Activated naive CD4-positive, alpha-beta T cell treated with anti-CD3 and anti-CD28 coated beads, Interleukin-2, amount 50 U/mL, for 16 hours (primary cell): ENCODE measurements around the gene SMKR1.
A peak's percentile ranks its signal among the peaks of the same experiment; 100 is the strongest.
"Not testable (repeated sequence)": the region's sequence is repeated elsewhere in the genome, so short reads cannot be mapped to it uniquely, and the experiment has no call there.

ENCODE experiments used
- DNase-seq: peaks from one replicate; pipeline ENCODE4 v3.0.0-alpha.2; 2020

SMKR1 gene

DNA sequence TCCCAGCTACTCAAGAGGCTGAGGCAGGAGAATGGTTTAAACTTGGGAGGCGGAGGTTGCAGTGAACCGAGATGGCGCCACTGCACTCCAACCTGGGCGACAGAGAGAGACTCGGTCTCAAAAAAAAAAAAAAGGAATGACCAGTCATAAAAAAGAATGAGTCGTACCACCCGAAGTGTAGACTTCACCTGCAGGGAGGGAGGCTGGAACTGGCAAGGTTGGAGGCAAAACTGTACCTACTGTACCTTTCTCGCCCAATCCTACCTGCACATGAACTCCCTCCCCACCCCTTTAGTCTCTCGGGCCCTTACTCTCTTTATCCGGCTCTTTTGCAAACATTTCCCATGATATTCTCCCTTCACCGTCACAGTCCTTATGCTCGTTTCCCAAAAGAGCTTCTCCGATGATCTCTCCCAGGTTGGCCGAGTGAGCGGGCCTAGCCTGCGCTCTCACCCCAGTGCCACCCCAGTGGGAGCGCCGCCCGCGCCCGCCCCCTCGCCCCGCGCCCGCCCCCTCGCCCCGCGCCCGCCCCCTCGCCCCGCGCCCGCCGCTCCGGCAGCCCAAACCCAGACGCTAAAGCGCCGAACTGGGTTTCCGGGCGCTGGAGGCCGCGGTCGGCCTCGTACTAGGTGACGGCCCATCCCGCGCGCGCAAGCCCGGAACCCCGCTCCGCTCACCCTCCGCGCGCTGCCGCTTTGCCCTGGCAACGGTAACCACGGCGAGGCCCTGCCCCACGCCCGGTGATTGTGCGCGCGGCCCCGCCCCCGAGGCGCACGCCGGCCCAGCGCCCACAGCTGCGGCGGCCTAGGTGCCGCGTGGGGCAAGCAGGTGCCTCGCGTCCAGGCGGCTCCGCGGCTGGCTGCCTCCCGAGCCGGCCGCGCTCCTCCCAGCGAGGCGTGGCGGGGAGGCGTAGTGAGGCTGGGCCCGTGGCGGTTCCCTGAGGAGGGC, at the start of gene SMKR1:
Gene SMKR1 (plus strand): TSS at position 772 of the 948 bp plus-strand sequence. CDS start 294 bp downstream, outside the sequence.
- peak; percentile 93 for DNase-seq

DNA sequence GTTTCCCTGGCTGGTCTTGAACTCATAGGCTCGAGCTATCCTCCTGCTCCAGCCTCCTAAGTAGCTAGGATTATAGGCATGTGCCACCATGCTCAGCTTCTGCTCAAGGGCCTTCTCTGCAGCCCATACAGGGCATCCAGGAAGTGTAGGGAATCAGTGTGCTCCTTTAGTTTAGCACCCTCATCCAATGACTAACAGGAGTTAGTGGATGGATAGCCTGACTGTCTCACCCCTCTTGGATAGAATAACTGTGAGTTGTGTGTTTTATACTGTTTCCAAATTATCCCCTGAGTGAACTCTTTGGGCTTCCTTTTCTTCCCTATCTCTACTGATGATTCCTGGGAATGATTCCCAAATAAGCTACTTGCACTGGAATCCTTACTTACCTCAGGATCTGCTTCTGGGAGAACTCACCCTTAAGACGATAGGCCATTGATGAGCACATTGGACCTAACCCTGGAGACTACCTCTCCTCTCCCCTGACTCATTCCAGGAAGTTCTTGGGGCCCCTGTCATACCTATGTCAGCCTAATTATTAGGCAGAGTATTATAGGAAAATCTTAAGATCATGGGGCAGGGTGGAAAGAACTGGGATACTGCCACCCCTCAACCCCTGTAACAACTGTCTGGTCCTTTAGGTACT, 49.6 kb upstream of the SMKR1 start:
- no peak for DNase-seq

DNA sequence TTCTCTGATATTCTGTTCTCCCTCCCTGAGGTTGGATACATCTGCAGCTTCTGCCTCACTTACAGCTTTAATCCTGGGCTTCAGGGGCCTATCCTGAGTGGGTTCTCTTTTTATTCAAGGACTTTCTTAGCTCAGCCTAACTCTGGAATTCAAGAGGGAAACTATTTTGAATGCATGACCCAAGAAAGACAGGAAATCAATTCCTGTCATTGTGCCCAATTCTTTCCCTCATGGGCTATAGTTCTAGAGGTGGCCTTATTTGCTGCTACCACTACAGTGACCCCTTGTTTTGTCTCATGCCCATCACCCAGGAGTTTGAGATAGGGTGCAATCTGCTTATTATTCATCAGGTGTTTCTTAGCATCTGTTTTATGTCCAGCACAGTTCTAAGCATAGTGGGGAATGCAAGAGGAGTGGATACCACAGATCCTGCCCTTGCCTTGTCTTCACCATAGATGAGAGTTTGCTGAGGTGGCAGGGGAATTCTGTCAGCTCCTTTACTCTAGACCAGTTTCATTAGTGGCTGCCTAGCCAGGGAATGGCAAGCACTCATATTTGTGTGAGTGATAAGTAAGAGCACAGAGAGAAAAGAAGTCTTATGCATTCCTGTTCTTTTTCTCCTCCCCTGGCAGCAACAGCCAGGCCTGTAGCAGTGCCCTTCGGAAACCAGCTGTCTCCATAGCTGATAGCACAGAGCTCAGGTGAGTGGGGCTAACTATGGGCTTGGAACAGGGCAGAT, 48.7 kb upstream of the SMKR1 start:
- DNase-seq: no peak

DNA sequence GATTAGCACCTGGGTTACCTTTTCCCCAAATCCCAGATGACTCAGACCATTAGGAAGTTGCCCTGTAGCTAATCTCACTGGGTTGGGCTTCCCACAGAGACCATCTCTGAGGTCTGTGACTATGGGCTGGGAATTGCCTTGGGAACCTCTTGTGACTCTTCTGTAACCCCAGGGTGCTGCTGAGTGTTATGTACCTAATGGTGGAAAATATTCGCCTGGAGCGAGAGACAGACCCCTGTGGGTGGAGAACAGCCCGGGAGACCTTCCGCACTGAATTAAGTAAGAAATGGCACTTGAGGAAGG, 48.1 kb upstream of the SMKR1 start:
- no peak for DNase-seq

DNA sequence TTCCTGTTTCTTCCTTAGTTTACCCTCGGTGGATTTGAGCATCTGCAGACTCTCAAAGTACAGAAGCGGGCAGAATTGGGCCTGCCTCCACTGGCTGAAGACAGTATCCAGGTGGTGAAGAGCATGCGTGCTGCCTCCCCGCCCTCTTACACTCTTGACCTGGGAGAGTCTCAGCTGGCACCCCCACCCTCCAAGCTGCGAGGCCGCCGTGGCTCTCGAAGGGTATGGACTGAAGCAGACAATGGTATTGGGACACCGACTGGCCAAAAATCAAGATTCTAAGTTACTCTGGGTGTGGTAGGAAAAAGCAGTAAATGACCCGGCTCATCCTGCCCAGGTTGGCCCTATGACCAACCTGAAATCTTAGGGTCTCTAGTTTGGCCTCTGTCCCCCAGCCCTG, 45.9 kb upstream of the SMKR1 start:
- DNase-seq: no peak

DNA sequence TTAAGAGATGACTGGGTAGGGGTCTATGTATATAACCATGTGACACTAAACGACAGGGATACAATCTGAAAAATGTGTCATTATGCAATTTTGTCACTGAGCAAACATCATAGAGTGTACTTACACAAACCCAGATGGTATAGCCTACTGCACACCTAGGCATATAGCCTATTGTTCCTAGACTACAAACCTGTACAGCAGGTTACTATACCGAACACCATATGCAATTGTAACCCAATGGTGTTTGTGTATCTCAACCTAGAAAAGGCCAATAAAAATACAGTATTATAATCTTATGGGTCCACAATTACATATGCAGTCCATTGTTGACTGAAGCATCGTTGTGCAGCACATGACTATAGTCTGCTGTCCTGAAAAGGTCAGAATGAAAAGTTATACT, 45.2 kb upstream of the SMKR1 start:
- DNase-seq: no peak

DNA sequence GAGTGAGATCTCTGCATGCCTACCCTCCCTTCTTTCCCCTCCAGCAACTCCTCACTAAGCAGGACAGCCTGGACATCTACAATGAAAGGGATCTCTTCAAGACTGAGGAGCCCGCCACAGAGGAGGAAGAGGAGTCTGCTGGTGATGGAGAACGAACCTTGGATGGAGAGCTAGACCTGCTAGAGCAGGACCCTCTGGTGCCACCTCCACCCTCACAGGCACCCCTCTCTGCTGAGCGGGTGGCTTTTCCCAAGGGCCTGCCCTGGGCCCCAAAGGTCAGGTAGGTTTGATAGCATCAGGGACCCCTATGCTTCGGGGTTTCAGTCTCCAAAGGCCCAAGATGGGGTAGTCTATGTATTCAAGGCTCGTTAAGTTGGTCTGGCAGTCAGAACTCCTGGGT, 44.2 kb upstream of the SMKR1 start:
- no peak for DNase-seq

DNA sequence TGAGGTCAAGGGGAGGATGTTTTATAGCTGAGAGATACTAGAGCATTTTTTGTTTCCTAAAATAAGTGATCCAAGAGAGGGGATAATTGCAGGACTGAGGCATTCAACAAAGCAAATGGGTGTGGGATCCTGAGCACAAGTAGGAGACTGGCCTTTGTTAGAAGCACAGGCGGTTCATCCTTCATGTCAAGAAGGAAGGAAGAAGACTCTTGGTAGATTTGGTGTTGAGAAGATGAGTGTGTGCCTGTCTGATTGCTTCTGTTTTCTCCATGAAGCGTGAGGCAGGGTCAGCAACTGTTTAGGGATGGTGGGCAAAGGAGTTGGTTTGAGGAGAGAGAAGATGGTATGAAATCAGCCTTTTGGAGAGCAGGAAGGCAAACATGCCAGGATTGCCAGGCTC, 40.5 kb upstream of the SMKR1 start:
- no peak for DNase-seq

DNA sequence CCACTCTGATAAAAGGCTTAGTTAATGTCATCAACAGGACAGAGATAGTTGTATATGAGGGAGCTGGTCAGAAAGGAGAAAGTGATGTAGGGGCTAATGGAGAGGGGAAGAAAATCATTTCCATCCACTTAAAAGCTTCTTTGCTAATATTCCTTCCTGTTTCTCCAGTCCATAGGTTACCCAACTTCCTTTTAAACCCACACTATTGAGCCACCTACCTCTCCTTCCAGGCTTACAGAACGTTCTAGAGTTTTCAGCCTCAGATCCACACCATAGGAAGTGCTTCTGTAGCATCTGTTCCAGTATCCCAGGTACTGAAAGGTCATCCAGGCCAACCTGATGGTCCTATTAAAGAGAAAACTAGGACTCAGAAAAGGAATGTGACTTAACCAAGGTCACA, 39.9 kb upstream of the SMKR1 start:
- DNase-seq: no peak

DNA sequence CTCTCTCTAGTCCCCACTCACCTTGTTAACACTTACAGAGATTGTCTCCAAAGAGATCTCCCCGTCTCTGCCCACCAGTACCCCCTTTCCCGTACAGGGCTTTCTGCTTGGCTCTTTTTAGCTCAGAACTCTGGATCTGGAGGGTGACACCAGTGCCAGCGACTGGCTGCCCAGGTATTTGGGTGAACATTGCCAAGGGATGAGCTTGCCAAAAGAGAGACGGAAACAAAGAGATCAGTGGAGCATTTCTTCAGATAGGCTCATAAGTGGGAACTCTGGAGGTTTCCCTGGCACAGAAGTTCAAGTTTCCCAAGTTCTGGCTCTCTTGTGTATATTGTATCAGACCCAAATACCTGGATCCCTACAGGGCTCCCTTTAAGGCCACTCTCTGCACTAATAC, 38.1 kb upstream of the SMKR1 start:
- DNase-seq: no peak

DNA sequence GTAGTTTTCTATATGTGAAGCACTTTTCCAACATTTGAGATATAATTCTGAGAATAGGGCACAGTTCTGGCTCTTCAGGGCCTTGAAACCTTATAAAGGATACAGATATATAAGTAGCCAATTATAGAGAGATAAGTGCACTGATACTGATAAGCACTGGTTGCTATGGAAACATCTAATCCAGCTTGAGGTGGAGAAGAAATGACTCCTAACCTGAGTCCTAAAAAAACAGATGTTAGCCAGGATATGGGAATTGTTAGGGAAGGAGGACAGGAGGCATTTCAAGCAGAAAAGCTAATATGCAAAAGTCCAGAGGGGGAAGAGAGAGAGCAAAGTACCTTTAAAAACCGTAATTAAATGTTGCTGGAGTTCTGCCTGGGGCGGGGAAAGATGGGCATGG, 37.3 kb upstream of the SMKR1 start:
- no peak for DNase-seq

DNA sequence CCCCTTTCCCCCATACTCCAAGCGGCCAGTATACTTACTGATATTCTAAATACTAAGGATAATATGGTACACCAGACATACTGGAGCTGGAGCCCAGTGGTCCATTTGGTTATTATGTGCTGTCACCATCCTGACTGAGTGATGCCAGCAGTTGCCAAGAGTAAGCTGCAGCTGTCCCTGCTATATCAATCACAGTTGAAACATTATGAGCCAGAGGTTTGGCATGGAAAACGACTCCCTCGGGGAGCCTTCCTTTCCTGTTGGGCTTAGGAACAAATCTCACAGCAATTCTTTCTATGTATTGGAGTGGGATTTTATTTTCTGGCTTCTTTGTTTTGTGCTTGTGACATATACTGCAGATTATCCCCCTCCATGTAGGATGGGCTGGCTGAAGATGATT, 35.5 kb upstream of the SMKR1 start:
- DNase-seq: no peak

DNA sequence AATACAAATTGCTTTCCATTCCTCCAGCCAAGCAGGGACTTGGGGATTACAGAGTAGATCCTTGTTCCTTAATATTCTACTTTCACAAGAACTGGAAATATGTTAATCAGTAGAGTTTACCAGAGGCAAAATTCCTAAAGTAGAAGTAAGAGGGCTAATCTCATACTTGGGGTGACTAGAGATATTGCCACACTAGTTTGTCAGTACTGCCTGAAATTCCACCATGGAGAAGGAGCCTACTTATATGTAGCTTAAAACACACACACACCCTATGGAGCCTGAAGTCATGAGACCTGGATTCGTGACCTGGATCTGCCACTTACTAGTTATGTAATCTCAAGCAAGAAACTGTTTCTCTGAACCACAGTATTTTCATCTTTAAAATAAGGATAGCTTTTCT, 34.2 kb upstream of the SMKR1 start:
- DNase-seq: no peak

DNA sequence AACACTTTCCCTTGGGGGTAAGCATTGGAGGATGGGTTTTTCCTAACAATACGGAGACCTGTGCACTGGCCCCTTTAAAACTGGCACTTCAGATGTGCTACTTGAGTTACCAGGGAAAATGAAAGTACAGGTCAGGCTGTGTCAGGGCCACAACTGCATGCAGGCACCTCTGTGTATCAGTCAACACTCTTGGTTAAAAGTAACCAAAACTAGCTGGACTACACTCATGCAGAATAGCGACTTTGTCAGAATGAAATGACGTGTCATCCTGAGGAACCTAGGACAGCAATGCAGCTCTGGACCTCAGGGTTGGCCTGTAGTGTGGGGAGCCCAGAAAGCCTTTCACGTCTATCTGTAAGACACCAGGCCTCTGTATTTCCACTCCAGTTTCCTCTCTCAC, 33.8 kb upstream of the SMKR1 start:
- no peak for DNase-seq

DNA sequence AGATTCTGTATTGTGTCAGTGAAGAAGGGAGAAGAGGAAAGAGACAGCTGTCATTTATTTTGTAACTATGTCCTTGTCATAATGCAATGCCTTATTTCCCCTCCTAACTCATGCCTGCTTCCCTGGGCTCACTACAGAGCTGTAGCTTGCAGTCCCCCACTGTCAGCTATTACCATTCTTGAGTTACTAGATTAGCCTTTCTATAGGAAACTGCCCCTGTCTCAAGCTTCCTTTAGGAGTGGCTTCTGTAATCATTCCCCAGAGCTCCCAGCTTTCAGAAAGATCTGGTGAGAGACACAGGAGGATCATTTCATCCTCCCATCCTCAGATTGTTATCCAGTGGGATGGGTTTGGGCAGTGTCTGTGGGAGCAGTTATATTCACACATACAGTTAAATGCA, 32.4 kb upstream of the SMKR1 start:
- no peak for DNase-seq

DNA sequence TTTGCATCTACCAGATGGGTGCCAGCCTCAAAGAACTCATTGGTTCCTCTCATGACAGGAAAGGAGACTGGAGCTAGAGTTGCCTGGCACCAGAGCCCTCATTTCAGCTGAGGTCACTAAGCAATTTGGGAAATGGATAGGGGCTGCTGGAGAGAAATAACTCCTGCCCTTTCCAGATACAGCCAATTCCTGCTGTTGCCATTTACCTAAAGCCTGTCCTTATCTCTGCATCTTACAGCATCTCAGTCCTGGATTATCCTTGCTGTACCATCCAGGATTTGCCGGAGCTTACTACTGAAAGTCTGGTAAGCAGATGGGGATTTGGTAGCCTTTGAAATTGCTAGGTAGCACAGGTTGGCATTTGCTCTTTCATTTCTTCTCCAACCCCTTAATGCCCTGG, 31.9 kb upstream of the SMKR1 start:
- no peak for DNase-seq

DNA sequence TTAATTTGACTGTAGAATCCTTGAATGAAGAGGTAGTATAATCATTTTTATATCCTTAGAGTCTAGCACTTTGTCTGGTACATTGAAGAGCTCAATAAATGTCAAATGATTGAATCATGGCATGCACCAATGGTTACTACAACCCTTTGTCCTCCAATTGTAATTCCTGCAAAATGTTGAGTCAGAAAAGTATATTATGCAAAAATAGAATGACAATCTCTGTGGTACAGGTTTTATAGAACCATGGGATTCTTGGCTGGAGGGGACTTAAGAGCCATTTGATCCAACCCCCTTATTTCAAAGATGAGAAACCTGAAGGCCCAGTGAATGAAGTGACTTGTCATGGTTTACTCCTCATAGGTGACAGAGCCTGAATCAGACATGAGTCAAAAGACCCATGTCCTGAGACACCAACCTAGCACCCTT, 30.9 kb upstream of the SMKR1 start:
- DNase-seq: no peak

DNA sequence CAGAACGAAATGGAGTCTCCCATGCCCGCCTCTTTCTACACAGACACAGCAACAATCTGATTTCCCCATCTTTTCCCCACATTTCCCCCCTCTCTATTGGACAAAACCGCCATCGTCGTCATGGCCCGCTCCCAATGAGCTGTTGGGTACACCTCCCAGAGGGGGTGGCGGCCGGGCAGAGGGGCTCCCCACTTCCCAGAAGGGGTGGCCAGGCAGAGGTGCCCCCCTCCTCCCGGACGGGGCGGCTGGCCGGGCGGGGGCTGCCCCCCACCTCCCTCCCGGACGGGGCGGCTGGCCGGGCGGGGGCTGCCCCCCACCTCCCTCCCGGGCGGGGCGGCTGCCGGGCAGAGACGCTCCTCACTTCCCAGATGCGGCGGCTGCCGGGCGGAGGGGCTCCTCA, 26.4 kb upstream of the SMKR1 start:
- not testable (repeated sequence) for DNase-seq

DNA sequence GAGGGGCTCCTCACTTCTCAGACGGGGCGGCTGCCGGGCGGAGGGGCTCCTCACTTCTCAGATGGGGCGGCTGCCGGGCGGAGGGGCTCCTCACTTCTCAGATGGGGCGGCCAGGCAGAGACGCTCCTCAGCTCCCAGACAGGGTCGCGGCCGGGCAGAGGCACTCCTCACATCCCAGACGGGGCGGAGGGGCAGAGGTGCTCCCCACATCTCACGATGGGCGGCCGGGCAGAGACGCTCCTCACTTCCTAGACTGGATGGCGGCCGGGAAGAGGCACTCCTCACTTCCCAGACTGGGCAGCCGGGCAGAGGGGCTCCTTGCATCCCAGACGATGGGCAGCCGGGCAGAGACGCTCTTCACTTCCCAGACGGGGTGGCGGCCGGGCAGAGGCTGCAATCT, 25.9 kb upstream of the SMKR1 start:
- DNase-seq: not testable (repeated sequence)

DNA sequence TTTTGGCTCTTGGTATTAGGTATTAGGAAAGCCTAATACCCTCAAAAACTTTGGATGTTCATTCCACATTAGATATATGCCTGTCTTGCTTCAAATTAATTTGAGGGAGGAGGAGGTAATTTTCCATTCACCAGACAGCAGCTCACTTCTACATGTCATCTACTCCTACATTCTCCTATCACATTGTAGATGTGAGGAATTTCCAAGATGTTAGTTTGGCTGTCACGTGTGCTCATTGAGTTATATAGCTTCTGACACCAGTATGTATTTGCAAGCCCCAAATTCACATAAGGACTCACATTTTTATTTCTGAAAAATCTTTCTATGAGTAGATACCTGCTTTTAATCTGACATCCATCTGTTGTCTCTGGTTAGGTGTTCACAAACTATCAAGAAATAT, 22.5 kb upstream of the SMKR1 start:
- no peak for DNase-seq

DNA sequence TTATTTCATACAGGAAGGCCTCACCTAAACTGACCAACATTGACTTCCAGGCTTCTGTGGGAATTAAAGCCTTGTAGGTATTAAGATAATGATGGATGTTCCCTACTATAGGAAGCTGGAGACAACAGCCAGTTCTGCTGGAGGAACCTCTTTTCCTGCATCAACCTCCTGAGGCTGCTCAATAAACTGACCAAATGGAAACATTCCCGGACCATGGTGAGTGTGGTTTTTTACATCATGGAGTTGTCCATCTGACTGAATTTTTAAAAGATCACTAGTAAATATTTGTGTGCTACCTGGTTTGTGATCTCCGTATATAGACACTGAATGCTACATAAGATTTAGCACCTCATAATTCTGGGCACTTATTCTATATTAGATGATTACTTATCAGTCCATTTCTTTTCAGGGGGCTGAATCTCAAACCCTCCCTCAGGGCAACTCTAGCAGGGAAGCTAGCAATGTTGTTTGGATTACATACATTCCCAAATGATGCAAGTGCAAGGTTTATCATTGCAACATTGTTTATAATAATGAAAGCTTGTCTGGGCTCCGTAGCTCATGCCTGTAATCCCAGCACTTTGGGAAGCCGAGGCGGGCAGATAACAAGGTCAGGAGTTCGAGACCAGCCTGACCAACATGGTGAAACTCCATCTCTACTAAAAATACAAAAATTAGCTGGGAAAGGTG, 21.5 kb upstream of the SMKR1 start:
- no peak for DNase-seq

DNA sequence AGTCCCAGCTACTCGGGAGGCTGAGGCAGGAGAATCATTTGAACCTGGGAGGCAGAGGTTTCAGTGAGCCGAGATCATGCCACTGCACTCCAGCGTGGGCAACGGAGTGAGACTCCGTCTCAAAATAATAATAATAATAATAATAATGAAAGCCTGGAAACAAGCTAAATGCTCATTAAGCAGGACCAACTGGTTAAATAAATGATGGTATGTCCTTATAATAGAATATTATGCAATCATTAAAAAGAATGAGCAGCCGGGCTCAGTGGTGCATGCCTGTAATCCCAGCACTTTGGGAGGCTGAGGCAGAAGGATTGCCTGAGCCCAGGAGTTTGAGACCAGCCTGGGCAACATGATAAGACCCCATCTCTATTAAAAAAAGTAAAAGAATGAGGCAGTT, 21.0 kb upstream of the SMKR1 start:
- not testable (repeated sequence) for DNase-seq

DNA sequence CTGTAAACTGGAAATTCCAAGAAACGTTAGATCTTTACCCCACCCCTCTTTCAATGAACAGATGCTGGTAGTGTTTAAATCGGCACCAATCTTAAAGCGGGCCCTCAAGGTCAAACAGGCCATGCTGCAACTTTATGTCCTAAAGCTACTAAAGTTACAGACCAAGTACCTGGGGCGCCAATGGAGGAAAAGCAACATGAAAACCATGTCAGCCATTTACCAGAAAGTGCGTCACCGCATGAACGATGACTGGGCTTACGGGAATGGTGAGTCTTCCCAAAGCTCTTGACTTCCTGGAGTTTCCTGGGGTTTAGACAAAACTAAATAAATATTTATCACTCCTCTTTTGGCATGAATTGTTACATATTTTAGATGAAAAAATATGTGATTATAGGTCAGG, 19.6 kb upstream of the SMKR1 start:
- DNase-seq: no peak
